ENCODE data around the gene SLC38A5.
"Not testable (repeated sequence)": the region's sequence is repeated elsewhere in the genome, so short reads cannot be mapped to it uniquely, and the experiment has no call there.

Gene SLC38A5

GRCh38 chrX:48470110-48470832 lies at the start of gene SLC38A5:
SLC38A5 (minus strand) TSS chrX:48470260; CDS start chrX:48467924, 2,336 bp downstream.
- Histone ChIP-seq H3F3A (ENCODE audit: low read depth) (no peaks in the 10 kb centered on the region), H3K4me1 (ENCODE audit: insufficient read depth, low read length, poor library complexity, severe bottlenecking) (peaks cover 12% of the 10 kb centered on the region), H3K27me3 (ENCODE audit: insufficient read depth, low read length, poor library complexity, severe bottlenecking) (no peaks in the 10 kb centered on the region), H3K9ac (ENCODE audit: low read depth, low read length, poor library complexity, severe bottlenecking) (peak within 1 kb of the TSS; percentile 91), H3K4me2 (ENCODE audit: low read depth, low read length, poor library complexity, severe bottlenecking) (peak within 1 kb of the TSS; percentile 82), H3K9me3 (ENCODE audit: insufficient read depth, low read depth, low read length) (no peaks in the 10 kb centered on the region), H2AFZ (ENCODE audit: low read length) (peak within 1 kb of the TSS; percentile 97), H3K9me2 (replicated peaks; ENCODE audit: low read depth, low read length) (no peaks in the 10 kb centered on the region), H3K36me3 (ENCODE audit: insufficient read depth, low read length) (no peaks in the 10 kb centered on the region), H3K79me2 (ENCODE audit: insufficient read depth, low read length) (peaks cover 7% of the 10 kb centered on the region), H3K4me3 (ENCODE audit: low read length, poor library complexity, severe bottlenecking) (peak within 1 kb of the TSS; percentile 95), H4K20me1 (ENCODE audit: insufficient read depth, low read length, poor library complexity, severe bottlenecking) (no peaks in the 10 kb centered on the region)
- TF ChIP-seq EZH2phosphoT487 (IDR thresholded peaks at IDR 0.05; ENCODE audit: borderline replicate concordance) = no peak
- TF ChIP-seq, protein P1, sequence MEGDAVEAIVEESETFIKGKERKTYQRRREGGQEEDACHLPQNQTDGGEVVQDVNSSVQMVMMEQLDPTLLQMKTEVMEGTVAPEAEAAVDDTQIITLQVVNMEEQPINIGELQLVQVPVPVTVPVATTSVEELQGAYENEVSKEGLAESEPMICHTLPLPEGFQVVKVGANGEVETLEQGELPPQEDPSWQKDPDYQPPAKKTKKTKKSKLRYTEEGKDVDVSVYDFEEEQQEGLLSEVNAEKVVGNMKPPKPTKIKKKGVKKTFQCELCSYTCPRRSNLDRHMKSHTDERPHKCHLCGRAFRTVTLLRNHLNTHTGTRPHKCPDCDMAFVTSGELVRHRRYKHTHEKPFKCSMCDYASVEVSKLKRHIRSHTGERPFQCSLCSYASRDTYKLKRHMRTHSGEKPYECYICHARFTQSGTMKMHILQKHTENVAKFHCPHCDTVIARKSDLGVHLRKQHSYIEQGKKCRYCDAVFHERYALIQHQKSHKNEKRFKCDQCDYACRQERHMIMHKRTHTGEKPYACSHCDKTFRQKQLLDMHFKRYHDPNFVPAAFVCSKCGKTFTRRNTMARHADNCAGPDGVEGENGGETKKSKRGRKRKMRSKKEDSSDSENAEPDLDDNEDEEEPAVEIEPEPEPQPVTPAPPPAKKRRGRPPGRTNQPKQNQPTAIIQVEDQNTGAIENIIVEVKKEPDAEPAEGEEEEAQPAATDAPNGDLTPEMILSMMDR (conservative IDR thresholded peaks at IDR 0.05; ENCODE audit: low read length) = no peak

GRCh38 chrX:48519481-48519880 lies 49.4 kb upstream of the SLC38A5 start:
- H2AFZ ChIP-seq (ENCODE audit: low read length); H4K20me1 ChIP-seq (ENCODE audit: insufficient read depth, low read length, poor library complexity, severe bottlenecking); H3K27me3 ChIP-seq (ENCODE audit: insufficient read depth, low read length, poor library complexity, severe bottlenecking); H3K4me2 ChIP-seq (ENCODE audit: low read depth, low read length, poor library complexity, severe bottlenecking); H3K36me3 ChIP-seq (ENCODE audit: insufficient read depth, low read length); H3K9me2 ChIP-seq (replicated peaks; ENCODE audit: low read depth, low read length); H3F3A ChIP-seq (ENCODE audit: low read depth); H3K9me3 ChIP-seq (ENCODE audit: insufficient read depth, low read depth, low read length); H3K4me3 ChIP-seq (ENCODE audit: low read length, poor library complexity, severe bottlenecking): not testable (repeated sequence)
- Histone ChIP-seq H3K4me1 (ENCODE audit: insufficient read depth, low read length, poor library complexity, severe bottlenecking) (peaks cover 21% of the 10 kb centered on the region), H3K79me2 (ENCODE audit: insufficient read depth, low read length) (peaks cover 23% of the 10 kb centered on the region), H3K9ac (ENCODE audit: low read depth, low read length, poor library complexity, severe bottlenecking) (peak overlapping the region; percentile 87)

GRCh38 chrX:48516987-48517386 lies 46.9 kb upstream of the SLC38A5 start:
- H3F3A ChIP-seq (ENCODE audit: low read depth) = peaks cover 4% of the 10 kb centered on the region; the same call in 1 of the 2 replicates
- H2AFZ ChIP-seq (ENCODE audit: low read length) = no peak overlapping the region
- no peak overlapping the region for H3K4me3 ChIP-seq (ENCODE audit: low read length, poor library complexity, severe bottlenecking)
- peaks cover 1% of the 10 kb centered on the region; the same call in 1 of the 2 replicates for H3K79me2 ChIP-seq (ENCODE audit: insufficient read depth, low read length)
- no peaks in the 10 kb centered on the region for H3K9me2 ChIP-seq (replicated peaks; ENCODE audit: low read depth, low read length)
- no peak for TF ChIP-seq EZH2phosphoT487 (IDR thresholded peaks at IDR 0.05; ENCODE audit: borderline replicate concordance)
- TF ChIP-seq, protein P1 (conservative IDR thresholded peaks at IDR 0.05; ENCODE audit: low read length) = no peak
- H3K9me3 ChIP-seq (ENCODE audit: insufficient read depth, low read depth, low read length) = no peaks in the 10 kb centered on the region
- H3K36me3 ChIP-seq (ENCODE audit: insufficient read depth, low read length) = no peaks in the 10 kb centered on the region
- H3K4me1 ChIP-seq (ENCODE audit: insufficient read depth, low read length, poor library complexity, severe bottlenecking) = peaks cover 21% of the 10 kb centered on the region
- H4K20me1 ChIP-seq (ENCODE audit: insufficient read depth, low read length, poor library complexity, severe bottlenecking) = no peaks in the 10 kb centered on the region
- H3K4me2 ChIP-seq (ENCODE audit: low read depth, low read length, poor library complexity, severe bottlenecking) = no peak overlapping the region
- no peaks in the 10 kb centered on the region for H3K27me3 ChIP-seq (ENCODE audit: insufficient read depth, low read length, poor library complexity, severe bottlenecking)
- H3K9ac ChIP-seq (ENCODE audit: low read depth, low read length, poor library complexity, severe bottlenecking) = no peak overlapping the region

DNA sequence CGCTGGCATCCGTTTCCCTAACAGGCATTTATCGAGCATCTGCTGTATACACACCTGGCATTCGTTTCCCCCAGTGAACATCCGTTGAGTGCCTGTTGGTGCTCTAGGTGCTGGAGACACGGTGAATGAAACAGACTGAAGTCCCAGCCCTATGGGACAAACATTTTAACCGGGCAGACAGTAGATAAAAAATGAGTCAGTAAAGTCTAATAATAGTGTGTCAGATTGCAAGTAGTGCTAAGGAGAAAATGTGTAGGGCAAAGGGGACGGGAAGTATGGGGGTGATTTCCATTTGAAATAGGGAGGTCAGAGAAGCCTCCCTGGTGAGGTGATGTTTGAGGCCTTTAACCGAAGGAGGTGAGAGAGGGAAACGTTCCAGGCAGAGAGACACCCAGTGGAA lies 46.2 kb upstream of the SLC38A5 start:
- Histone ChIP-seq H3K9me3 (ENCODE audit: insufficient read depth, low read depth, low read length) (no peaks in the 10 kb centered on the region), H3K4me3 (ENCODE audit: low read length, poor library complexity, severe bottlenecking) (no peak overlapping the region), H3K27me3 (ENCODE audit: insufficient read depth, low read length, poor library complexity, severe bottlenecking) (no peaks in the 10 kb centered on the region), H3K9me2 (replicated peaks; ENCODE audit: low read depth, low read length) (no peaks in the 10 kb centered on the region), H3F3A (ENCODE audit: low read depth) (peaks cover 4% of the 10 kb centered on the region; the same call in 1 of the 2 replicates), H3K4me1 (ENCODE audit: insufficient read depth, low read length, poor library complexity, severe bottlenecking) (peaks cover 21% of the 10 kb centered on the region), H2AFZ (ENCODE audit: low read length) (no peak overlapping the region), H4K20me1 (ENCODE audit: insufficient read depth, low read length, poor library complexity, severe bottlenecking) (no peaks in the 10 kb centered on the region), H3K9ac (ENCODE audit: low read depth, low read length, poor library complexity, severe bottlenecking) (no peak overlapping the region), H3K4me2 (ENCODE audit: low read depth, low read length, poor library complexity, severe bottlenecking) (no peak overlapping the region), H3K79me2 (ENCODE audit: insufficient read depth, low read length) (no peaks in the 10 kb centered on the region), H3K36me3 (ENCODE audit: insufficient read depth, low read length) (no peaks in the 10 kb centered on the region)
- no peak for TF ChIP-seq EZH2phosphoT487 (IDR thresholded peaks at IDR 0.05; ENCODE audit: borderline replicate concordance)
- TF ChIP-seq, protein P1 (conservative IDR thresholded peaks at IDR 0.05; ENCODE audit: low read length) = no peak
